ENCODE data around the gene ETV1.

DNA sequence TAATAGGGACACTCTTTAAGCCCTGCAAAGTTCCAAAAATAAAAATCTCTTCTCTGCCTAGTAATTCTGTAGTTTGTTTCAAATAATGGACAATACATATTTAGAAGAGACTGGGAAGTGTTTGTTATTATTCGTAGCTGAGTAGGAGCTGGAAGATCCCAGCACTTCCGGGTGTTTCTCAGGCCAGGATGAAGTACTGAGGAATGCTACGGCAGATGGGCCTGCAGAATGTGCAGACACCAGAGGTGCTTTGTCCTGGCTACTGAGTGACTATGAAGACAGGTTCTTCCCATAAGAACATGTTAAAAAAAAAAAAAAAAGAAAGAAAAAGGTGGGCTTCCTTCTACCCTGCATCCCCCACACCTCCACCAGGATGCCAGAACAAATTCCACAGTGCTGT lies 36.1 kb downstream of the ETV1 start:
- TF ChIP-seq, protein P1, sequence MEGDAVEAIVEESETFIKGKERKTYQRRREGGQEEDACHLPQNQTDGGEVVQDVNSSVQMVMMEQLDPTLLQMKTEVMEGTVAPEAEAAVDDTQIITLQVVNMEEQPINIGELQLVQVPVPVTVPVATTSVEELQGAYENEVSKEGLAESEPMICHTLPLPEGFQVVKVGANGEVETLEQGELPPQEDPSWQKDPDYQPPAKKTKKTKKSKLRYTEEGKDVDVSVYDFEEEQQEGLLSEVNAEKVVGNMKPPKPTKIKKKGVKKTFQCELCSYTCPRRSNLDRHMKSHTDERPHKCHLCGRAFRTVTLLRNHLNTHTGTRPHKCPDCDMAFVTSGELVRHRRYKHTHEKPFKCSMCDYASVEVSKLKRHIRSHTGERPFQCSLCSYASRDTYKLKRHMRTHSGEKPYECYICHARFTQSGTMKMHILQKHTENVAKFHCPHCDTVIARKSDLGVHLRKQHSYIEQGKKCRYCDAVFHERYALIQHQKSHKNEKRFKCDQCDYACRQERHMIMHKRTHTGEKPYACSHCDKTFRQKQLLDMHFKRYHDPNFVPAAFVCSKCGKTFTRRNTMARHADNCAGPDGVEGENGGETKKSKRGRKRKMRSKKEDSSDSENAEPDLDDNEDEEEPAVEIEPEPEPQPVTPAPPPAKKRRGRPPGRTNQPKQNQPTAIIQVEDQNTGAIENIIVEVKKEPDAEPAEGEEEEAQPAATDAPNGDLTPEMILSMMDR (IDR thresholded peaks at IDR 0.05) = no peak
- no peak for TF ChIP-seq POLR2A (IDR thresholded peaks at IDR 0.05)
